CD14-positive monocyte (primary cell): ENCODE measurements around the gene FOXP1. TPM values are rescaled to one million over a fixed set of nuclear protein-coding genes. Genes with fewer than 3 reads are reported as not detected.

Experiments used
- DNase-seq, 3 donors: peaks; one replicate each; pipeline ENCODE4 v3.0.0-alpha.2; 2011 to 2022
- H2AFZ ChIP-seq: 2 replicates; pipeline ENCODE4 v1.6.0; 2012; ENCODE audit warnings: mild to moderate bottlenecking, low read depth, low read length, inconsistent platforms; ENCODE audit not compliant: insufficient read depth, poor library complexity, severe bottlenecking
- H3K27ac ChIP-seq, 2 donors: 1 replicate in 1 of 2; 2 replicates in 1 of 2; pipeline ENCODE4 v1.5.1; 2012 to 2013; ENCODE audit warnings: low read length in 2 of 2, control low read depth in 1 of 2, inconsistent platforms in 1 of 2, low read depth in 1 of 2, mild to moderate bottlenecking in 1 of 2
- H3K27me3 ChIP-seq, 2 donors: one replicate each; pipeline versions ENCODE4 v1.6.0 to v1.6.1; 2011 to 2013; ENCODE audit warnings: low read length in 2 of 2; ENCODE audit not compliant: control insufficient read depth in 2 of 2, insufficient read depth in 2 of 2
- H3K36me3 ChIP-seq, 2 donors: replicated peaks in 1 of 2; 1 replicate in 1 of 2; 2 replicates in 1 of 2; pipeline versions ENCODE4 v1.5.1 to v1.6.1; 2012 to 2013; ENCODE audit warnings: low read length in 2 of 2, control low read depth in 1 of 2, inconsistent platforms in 1 of 2, mild to moderate bottlenecking in 1 of 2; ENCODE audit not compliant: insufficient read depth in 2 of 2, control insufficient read depth in 1 of 2
- H3K4me1 ChIP-seq, 2 donors: 1 replicate in 1 of 2; 2 replicates in 1 of 2; pipeline versions ENCODE4 v1.5.1 to v1.6.1; 2012 to 2013; ENCODE audit warnings: low read length in 2 of 2, control low read depth in 1 of 2, inconsistent platforms in 1 of 2, mild to moderate bottlenecking in 1 of 2, moderate library complexity in 1 of 2; ENCODE audit not compliant: insufficient read depth in 2 of 2, control insufficient read depth in 1 of 2
- H3K4me2 ChIP-seq: replicated peaks from 2 replicates; pipeline ENCODE3; 2012; ENCODE audit warnings: low read length, moderate library complexity, mild to moderate bottlenecking; ENCODE audit not compliant: poor library complexity, severe bottlenecking; ENCODE audit errors: extremely low read depth
- H3K4me3 ChIP-seq, 3 experiments: fragments of 200-600 bp in 1 of 3; sonication (generic) in 1 of 3; replicated peaks in 1 of 3; 1 replicate in 2 of 3; 2 replicates in 1 of 3; pipeline ENCODE4 v1.5.1; 2011 to 2013; ENCODE audit warnings: low read length in 3 of 3, mild to moderate bottlenecking in 3 of 3, control low read depth in 2 of 3, low read depth in 2 of 3, inconsistent platforms in 1 of 3, moderate library complexity in 1 of 3
- H3K79me2 ChIP-seq: 2 replicates; pipeline ENCODE4 v1.6.0; 2012; ENCODE audit warnings: mild to moderate bottlenecking, control low read depth, inconsistent platforms, low read length, moderate library complexity; ENCODE audit not compliant: insufficient read depth
- H3K9ac ChIP-seq: 2 replicates; pipeline ENCODE4 v1.6.0; 2017; ENCODE audit warnings: low read length, mild to moderate bottlenecking; ENCODE audit not compliant: insufficient read depth, poor library complexity, severe bottlenecking
- H3K9me3 ChIP-seq, 2 donors: replicated peaks in 1 of 2; 1 replicate in 1 of 2; 2 replicates in 1 of 2; pipeline versions ENCODE4 v1.5.1 to v1.6.1; 2012 to 2013; ENCODE audit warnings: low read length in 2 of 2, control low read depth in 1 of 2; ENCODE audit not compliant: control insufficient read depth in 1 of 2, insufficient read depth in 1 of 2
- H4K20me1 ChIP-seq: 2 replicates; pipeline ENCODE4 v1.6.0; 2012; ENCODE audit warnings: mild to moderate bottlenecking, low read length, control low read depth, moderate library complexity; ENCODE audit not compliant: insufficient read depth
- H3K27ac Mint-ChIP-seq, 7 donors: one replicate each; pipeline ENCODE4 v1.8.0; 2020; ENCODE audit warnings: mild to moderate bottlenecking in 7 of 7, mixed read lengths in 7 of 7, moderate library complexity in 6 of 7, inconsistent platforms in 2 of 7
- H3K27me3 Mint-ChIP-seq, 3 donors: one replicate each; pipeline ENCODE4 v1.8.0; 2021 to 2022; ENCODE audit warnings: low read depth in 3 of 3, mild to moderate bottlenecking in 3 of 3, mixed read lengths in 3 of 3, moderate library complexity in 3 of 3, inconsistent platforms in 1 of 3
- H3K36me3 Mint-ChIP-seq, 2 donors: one replicate each; pipeline ENCODE4 v1.8.0; 2020; ENCODE audit warnings: mixed read lengths in 2 of 2, inconsistent platforms in 1 of 2, mild to moderate bottlenecking in 1 of 2
- H3K4me1 Mint-ChIP-seq: one replicate; pipeline ENCODE4 v1.8.0; 2020; ENCODE audit warnings: mild to moderate bottlenecking, mixed read lengths
- H3K4me3 Mint-ChIP-seq, 2 donors: one replicate each; pipeline ENCODE4 v1.8.0; 2020; ENCODE audit warnings: mild to moderate bottlenecking in 2 of 2, mixed read lengths in 2 of 2, moderate library complexity in 1 of 2
- H3K9me3 Mint-ChIP-seq, 7 donors: one replicate each; pipeline ENCODE4 v1.8.0; 2020 to 2022; ENCODE audit warnings: mixed read lengths in 7 of 7, mild to moderate bottlenecking in 6 of 7, moderate library complexity in 6 of 7, inconsistent platforms in 2 of 7
- WGBS: methylation state at CpG from one replicate; pipeline ENCODE4 v1.1.5; 2013; ENCODE audit warnings: missing lambda C conversion rate; ENCODE audit not compliant: insufficient coverage; 5-methylcytosine and 5-hydroxymethylcytosine counted together
- intact Hi-C, 2 donors: fragments of 100-400 bp; cut with micrococcal nuclease; formaldehyde crosslinking; loops; one replicate each; pipeline versions ENCODE4 v1.15.0 to v1.15.1; 2023
- polyA plus RNA-seq, 3 donors: library from polyadenylated mRNA; depleted of rRNA in 1 of 3; unstranded in 2 of 3; stranded (reverse) in 1 of 3; fragments of 300-500 nt in 2 of 3; fragments of >200 nt in 1 of 3; fragmentation: Illumina TruSeq in 2 of 3; gene quantifications; 1 replicate in 2 of 3; 2 replicates in 1 of 3; pipeline ENCODE4 v1.2.3, GENCODE V29; 2012 to 2021
- TF ChIP-seq, protein P1 (sequence below): fragments of 200-600 bp; IDR thresholded peaks from one replicate; pipeline ENCODE4 v1.8.0; 2022; ENCODE audit warnings: antibody characterized with exemption, mild to moderate bottlenecking

FOXP1 gene
- polyA plus RNA-seq, 3 donors = 25.7 to 42.6 (median 27.8) TPM

DNA sequence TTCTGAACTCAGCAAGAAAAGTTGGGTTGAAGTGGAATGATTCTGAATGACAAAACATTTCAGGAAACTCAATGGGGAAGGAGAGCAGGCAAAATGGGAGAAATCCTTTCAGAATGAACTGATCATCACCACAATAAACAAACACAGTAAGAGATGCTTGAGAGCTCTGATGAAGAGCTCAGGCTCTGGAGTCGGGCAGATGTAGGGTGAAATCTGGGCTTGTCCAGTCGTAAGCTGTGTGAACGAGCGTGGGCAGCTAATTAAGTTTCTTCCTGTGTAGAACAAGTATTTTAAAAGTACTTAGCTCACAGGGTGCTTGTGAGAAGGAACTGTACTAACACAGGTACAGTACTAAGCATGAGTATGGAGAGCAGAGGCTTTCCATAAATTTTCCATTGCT, 406.2 kb downstream of the FOXP1 start:
- peaks cover 29% of the 10 kb centered on the region for H3K4me1 Mint-ChIP-seq

DNA sequence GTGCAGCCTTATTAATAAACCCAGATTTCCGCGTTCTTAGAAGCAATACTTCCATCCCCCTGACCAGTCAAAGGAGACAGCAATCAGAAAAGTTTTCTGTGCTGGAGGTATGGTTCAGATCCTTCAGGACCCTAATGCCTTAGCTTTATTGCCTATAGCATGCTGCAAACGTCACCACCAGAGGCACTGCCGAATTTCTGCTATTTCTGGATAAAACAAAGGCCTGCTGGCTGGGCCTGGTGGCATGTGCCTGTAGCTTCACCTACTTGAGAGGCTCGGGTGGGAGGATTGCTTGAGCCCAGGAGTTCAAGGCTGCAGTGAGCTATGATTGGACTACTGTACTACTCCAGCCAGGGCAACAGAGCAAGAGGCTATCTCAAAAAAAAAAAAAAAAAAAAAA, 407.2 kb downstream of the FOXP1 start:
- Histone ChIP-seq H3K36me3 (peaks cover 2 to 32% of the 10 kb centered on the region in 2 donors), H3K9me3 (no peaks in the 10 kb centered on the region), H3K79me2 (no peaks in the 10 kb centered on the region), H2AFZ (no peak overlapping the region), H3K4me3 (no peak overlapping the region), H3K27me3 (no peaks in the 10 kb centered on the region), H3K27ac (no peak overlapping the region), H4K20me1 (peaks cover 28% of the 10 kb centered on the region), H3K4me2 (no peak overlapping the region), H3K9ac (no peak overlapping the region), H3K4me1 (peaks cover 19 to 21% of the 10 kb centered on the region in 2 donors)
- peaks cover 29 to 39% of the 10 kb centered on the region in 2 donors for H3K36me3 Mint-ChIP-seq
- H3K27me3 Mint-ChIP-seq = peaks cover 0 to 3% (median 0%) of the 10 kb centered on the region in 3 donors
- H3K4me3 Mint-ChIP-seq = no peak overlapping the region
- peaks cover 29% of the 10 kb centered on the region for H3K4me1 Mint-ChIP-seq
- no peak for DNase-seq
- 100% methylated on average over 3 of the region's 5 CpGs for WGBS
- TF ChIP-seq, protein P1, sequence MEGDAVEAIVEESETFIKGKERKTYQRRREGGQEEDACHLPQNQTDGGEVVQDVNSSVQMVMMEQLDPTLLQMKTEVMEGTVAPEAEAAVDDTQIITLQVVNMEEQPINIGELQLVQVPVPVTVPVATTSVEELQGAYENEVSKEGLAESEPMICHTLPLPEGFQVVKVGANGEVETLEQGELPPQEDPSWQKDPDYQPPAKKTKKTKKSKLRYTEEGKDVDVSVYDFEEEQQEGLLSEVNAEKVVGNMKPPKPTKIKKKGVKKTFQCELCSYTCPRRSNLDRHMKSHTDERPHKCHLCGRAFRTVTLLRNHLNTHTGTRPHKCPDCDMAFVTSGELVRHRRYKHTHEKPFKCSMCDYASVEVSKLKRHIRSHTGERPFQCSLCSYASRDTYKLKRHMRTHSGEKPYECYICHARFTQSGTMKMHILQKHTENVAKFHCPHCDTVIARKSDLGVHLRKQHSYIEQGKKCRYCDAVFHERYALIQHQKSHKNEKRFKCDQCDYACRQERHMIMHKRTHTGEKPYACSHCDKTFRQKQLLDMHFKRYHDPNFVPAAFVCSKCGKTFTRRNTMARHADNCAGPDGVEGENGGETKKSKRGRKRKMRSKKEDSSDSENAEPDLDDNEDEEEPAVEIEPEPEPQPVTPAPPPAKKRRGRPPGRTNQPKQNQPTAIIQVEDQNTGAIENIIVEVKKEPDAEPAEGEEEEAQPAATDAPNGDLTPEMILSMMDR = no peak
- intact Hi-C loops = no loop called here
- no peak overlapping the region for H3K27ac Mint-ChIP-seq
- H3K9me3 Mint-ChIP-seq = no peaks in the 10 kb centered on the region

More for the DNA sequence above, 406.2 kb downstream of the FOXP1 start:
- Mint-ChIP-seq H3K4me3 (no peak overlapping the region), H3K27me3 (peaks cover 0 to 3% (median 0%) of the 10 kb centered on the region in 3 donors), H3K36me3 (peaks cover 29 to 39% of the 10 kb centered on the region in 2 donors), H3K27ac (peak overlapping the region in 1 of 7 donors; percentile 19), H3K9me3 (no peaks in the 10 kb centered on the region)
- Histone ChIP-seq H4K20me1 (peaks cover 28% of the 10 kb centered on the region), H3K79me2 (no peaks in the 10 kb centered on the region), H3K9me3 (no peaks in the 10 kb centered on the region), H3K27me3 (no peaks in the 10 kb centered on the region), H3K27ac (no peak overlapping the region), H2AFZ (no peak overlapping the region), H3K4me3 (no peak overlapping the region), H3K4me1 (peaks cover 19 to 21% of the 10 kb centered on the region in 2 donors), H3K9ac (no peak overlapping the region), H3K4me2 (no peak overlapping the region), H3K36me3 (peaks cover 2 to 22% of the 10 kb centered on the region in 2 donors)
- 100% methylated on average over 1 of the region's 4 CpGs for WGBS
- intact Hi-C loops = no loop called here
- TF ChIP-seq, protein P1 = no peak
- DNase-seq = no peak
